ENCODE measurements around the gene LRRC47. TPM values are rescaled to one million over a fixed set of nuclear protein-coding genes. Genes with fewer than 3 reads are reported as not detected.

The LRRC47 gene
- total RNA-seq, 1 donor = 22.9 TPM

DNA sequence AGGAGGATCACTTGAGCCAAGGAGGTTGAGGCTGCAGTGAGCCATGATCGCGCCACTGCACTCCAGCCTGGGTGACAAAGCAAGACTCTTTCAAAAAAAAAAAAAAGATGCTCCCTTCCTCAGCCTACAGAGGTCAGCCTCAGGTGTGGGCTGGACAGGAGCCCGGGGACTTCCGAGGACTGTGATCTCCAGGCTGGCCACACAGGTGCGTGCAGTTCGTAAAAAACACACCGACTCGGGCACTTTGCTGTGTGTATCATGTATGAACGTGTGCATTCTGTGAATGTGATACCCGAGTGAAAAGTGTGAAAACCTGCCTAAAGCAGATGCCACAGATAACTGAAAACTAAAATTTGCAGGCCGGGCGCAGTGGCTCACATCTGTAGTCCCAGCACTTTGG lies 52.5 kb downstream of the LRRC47 start:
- no peak for DNase-seq (ENCODE audit: low read depth)
- TF ChIP-seq, protein P1, sequence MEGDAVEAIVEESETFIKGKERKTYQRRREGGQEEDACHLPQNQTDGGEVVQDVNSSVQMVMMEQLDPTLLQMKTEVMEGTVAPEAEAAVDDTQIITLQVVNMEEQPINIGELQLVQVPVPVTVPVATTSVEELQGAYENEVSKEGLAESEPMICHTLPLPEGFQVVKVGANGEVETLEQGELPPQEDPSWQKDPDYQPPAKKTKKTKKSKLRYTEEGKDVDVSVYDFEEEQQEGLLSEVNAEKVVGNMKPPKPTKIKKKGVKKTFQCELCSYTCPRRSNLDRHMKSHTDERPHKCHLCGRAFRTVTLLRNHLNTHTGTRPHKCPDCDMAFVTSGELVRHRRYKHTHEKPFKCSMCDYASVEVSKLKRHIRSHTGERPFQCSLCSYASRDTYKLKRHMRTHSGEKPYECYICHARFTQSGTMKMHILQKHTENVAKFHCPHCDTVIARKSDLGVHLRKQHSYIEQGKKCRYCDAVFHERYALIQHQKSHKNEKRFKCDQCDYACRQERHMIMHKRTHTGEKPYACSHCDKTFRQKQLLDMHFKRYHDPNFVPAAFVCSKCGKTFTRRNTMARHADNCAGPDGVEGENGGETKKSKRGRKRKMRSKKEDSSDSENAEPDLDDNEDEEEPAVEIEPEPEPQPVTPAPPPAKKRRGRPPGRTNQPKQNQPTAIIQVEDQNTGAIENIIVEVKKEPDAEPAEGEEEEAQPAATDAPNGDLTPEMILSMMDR (IDR thresholded peaks at IDR 0.05; ENCODE audit: insufficient read depth, low read length) = no peak
- H3K4me3 ChIP-seq (ENCODE audit: low read depth, low read length) = no peak overlapping the region

DNA sequence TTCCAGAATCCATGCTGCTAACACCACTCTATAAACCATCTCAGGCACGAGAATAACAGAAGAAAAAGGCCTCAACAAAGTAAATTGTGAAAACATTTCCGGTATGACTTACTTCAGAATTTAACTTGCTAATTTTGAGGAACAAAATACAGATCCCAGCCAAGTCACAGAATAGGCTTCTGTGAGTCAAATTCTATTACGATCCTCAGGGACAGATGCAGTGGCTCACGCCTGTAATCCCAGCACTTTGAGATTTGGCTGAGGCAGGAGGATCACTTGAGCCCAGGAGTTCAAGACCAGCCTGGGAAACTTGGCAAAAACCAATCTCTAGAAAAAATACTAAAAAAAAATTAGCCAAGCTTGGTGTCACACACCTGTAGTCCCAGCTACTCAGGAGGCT lies 52.9 kb downstream of the LRRC47 start:
- TF ChIP-seq, protein P1 (IDR thresholded peaks at IDR 0.05; ENCODE audit: insufficient read depth, low read length) = no peak
- peak; percentile 28 for DNase-seq (ENCODE audit: low read depth)

DNA sequence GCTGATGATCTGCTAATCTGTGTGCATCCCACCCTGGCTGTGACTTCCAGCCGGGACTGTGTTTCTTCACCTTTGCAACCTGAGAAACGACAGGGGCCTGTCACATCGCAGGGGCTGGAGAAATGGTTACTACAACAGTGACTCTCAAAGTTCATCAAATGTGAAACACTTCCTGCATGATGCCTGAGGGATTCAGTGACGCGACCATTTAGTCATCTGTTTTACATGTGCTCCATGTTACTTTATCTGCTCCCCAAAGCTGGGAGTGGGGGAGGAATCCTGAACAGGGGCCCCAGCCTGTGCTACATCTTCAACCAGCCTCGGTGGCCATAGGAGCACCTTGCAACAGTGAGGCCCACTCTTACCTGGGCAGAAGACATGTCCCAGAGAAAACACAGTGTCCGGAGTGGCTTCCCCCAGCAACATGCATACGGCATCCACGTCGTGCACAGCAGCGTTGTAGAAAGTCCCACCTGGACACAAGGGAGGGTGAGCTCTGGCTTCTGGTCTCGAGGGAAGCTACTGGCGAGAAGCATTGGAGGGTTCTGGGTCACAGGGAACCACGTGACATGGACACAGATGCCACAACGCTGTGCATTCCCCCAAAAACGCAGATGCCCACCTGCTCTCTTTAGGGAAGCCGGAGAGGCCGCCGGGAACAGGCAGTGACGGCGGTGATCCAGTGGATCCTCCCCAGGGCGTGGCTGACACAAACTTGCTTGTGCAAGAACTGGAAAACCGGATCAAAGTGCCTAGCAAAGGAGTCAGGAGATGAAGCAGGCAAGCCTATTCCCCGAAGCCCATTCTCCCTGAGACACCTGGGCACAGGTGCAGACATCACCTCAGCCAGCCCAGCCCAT lies 53.6 kb downstream of the LRRC47 start:
- no peak overlapping the region for H3K4me3 ChIP-seq (ENCODE audit: low read depth, low read length)
- TF ChIP-seq, protein P1 (IDR thresholded peaks at IDR 0.05; ENCODE audit: insufficient read depth, low read length) = no peak
- no peak for DNase-seq (ENCODE audit: low read depth)

More for the DNA sequence above, 52.9 kb downstream of the LRRC47 start:
- no peak overlapping the region for H3K4me3 ChIP-seq (ENCODE audit: low read depth, low read length)

DNA sequence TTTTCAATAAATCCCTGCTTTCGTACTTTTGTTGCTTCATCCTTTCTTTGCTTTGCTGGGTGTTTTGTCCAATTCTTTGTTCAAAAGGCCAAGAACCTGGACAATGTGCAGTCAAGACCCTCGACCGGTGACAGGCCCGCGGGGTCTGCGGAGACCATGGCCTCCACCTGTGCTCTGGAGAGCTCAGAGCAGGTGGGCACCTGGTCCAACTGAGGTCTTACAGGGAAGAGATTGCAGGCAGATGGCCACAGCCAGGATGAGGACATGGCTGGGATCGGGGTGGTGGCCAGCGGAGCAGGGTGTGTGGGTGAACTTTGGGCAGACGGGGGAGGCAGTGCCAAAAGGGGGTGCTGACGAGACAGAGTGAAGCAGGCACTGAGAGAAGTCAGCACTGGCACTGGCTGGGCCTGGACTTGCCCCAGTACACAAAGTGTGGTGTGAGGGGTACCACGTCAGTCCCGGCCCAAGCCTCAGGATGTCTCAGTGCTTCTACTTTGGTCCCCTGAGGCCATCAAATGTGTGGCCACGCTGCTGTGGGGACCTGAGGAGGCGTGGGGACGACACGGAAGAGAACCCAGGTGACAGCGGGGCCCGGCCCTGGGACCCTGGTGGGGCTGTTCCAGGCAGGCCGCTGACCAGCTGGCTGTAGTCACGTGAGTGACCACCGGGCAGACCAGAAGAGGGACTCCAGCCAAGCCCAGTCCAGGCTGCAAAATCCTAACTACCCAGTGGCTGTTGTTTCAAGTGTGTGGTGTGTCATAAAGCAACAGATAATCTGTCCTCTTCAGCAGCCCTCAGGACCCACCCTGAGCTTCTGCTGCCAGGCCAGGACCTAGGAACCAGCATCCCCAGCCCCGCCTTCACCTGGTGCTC lies 54.5 kb downstream of the LRRC47 start:
- TF ChIP-seq, protein P1 (IDR thresholded peaks at IDR 0.05; ENCODE audit: insufficient read depth, low read length) = no peak
- no peak for DNase-seq (ENCODE audit: low read depth)
- H3K4me3 ChIP-seq (ENCODE audit: low read depth, low read length) = no peak overlapping the region

DNA sequence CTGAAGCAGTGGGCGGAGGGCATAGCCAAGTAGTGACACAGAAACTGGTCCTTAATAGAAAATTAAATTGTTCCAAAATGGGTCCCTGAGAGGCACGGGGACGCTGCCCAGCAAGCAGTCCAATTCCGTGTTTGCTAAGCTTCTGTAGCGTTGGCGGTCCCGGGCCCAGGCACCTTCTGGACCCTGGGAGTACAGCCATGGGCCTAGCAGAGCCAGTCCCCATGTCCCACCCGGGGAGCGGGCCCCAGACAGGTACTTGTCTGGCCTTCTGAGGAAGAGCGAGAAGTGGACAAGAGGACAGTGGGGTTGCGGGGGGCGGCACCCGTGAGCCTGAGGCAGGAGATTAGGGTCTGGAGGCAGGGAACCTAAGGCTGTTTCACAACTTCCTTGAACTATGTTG lies 55.5 kb downstream of the LRRC47 start:
- no peak for DNase-seq (ENCODE audit: low read depth)
- TF ChIP-seq, protein P1 (IDR thresholded peaks at IDR 0.05; ENCODE audit: insufficient read depth, low read length) = no peak
- H3K4me3 ChIP-seq (ENCODE audit: low read depth, low read length) = no peak overlapping the region

DNA sequence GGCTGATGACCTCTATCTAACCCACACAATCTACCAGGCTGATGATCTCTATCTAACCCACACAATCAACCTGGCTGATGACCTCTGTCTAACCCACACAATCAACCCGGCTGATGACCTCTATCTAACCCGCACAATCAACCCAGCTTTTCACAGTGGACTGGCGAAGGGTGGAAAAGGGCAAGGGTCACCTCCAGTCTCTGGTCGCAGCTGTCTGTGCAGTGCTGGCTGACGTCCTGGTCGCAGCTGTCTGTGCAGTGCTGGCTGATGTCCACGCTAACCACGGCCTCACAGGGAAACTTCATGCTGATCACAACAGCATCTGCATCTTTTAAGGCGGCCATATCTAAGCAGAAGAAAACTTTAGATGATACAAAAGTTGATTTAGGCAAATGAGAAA lies 56.3 kb downstream of the LRRC47 start:
- TF ChIP-seq, protein P1 (IDR thresholded peaks at IDR 0.05; ENCODE audit: insufficient read depth, low read length) = no peak
- DNase-seq (ENCODE audit: low read depth) = no peak
- no peak overlapping the region for H3K4me3 ChIP-seq (ENCODE audit: low read depth, low read length)
